AG09319 (cell line): Measurements from ENCODE around the gene LKAAEAR1.

Experiments
- DNase-seq: peaks from one replicate; pipeline ENCODE4 v3.0.0-alpha.2; 2010; ENCODE audit warnings: low read depth; ENCODE audit errors: extremely low read depth
- CTCF ChIP-seq: IDR thresholded peaks from 2 replicates; pipeline ENCODE4 v1.5.1; 2011; ENCODE audit warnings: low read depth, mild to moderate bottlenecking, inconsistent platforms, low read length, moderate library complexity

The LKAAEAR1 gene

DNA sequence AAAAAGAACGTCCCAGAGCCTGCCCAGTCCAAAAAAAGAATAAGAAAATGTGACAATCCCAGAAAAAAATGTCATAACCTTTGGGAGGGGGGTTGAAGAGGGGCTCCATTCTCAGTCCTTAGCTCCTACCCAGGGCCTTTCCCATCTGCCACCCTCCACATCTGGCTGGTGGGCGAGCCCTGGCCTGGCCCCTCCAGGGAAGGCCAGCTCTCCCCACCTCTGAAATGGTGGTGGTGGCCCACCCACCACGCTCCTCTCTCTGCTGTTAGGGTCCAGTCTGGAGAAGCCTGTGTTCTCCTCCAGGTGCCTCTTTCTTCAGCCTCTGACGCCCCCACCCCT is 5.3 kb downstream of the LKAAEAR1 start:
- no peak for TF ChIP-seq CTCF
- no peak for DNase-seq

- no peak for DNase-seq
- TF ChIP-seq CTCF, result no peak
These were observed 6.2 kb downstream of the LKAAEAR1 start for GRCh38 chr20:64077876-64078551.

DNA sequence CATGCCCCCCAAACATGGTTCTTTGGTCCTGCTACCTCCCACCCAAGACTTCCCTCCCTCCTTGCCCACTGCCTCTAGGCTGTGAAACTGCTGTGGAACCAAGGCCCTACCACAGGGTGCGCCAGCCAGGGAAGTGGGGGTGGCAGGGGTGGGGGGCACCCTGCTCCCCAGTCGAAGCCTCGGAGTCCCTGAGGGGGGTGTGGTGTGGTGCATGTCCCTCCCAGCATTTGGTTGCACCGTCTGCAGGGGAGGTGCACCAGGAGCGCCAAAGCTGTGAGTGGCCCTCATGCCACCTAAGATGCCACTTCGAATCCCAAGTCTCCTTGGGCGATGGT is 6.7 kb downstream of the LKAAEAR1 start:
- no peak for DNase-seq
- no peak for TF ChIP-seq CTCF

DNA sequence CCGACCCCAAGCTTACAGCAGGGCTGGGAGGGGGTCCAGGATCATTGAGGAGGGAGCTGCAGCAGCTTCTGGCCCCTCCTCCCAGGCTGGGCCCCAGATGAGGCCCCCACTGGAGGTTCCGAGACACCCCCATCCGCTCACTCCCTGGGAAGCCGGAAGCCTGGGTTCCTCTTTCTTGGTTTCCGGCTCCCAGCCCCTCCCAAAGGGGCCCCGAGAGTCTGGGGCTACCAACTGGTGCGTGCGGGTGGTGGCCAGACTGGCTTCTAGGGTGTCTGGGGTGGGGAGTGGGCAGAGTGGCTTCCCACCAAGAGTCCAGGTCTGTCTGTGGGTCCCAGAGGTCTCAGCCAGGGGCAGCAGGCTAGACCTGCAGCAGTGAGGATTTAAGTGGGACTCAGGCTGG is 7.1 kb downstream of the LKAAEAR1 start:
- TF ChIP-seq CTCF, result no peak
- no peak for DNase-seq

- no peak for DNase-seq
- TF ChIP-seq CTCF, result no peak
These were observed 7.9 kb downstream of the LKAAEAR1 start for GRCh38 chr20:64076061-64076997.

DNA sequence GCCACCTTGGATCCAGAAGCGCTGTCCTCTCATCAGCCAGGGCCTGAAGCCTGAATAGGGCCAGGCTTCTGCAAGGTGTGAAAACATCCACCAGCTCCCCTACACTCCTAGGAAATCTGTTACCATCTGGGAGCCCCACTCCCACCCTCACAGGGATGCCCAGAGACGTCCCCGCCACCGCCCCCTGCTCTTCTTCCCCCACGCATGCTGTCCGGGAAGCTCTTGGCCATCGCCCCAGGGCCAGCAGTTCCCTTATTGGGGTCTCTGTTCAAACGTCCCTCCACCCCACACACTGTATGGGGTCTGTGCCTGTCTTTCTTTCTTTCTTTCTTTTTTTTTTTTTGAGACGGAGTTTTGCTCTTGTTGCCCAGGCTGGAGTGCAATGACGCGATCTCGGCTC is 8.6 kb downstream of the LKAAEAR1 start:
- DNase-seq, result no peak
- no peak for TF ChIP-seq CTCF

- TF ChIP-seq CTCF, result no peak
These were observed 9.2 kb downstream of the LKAAEAR1 start for GRCh38 chr20:64074963-64075362.

More at GRCh38 chr20:64074963-64075362, 9.2 kb downstream of the LKAAEAR1 start:
- no peak for DNase-seq
